ENCODE results near the gene PDGFD.

PDGFD gene

DNA sequence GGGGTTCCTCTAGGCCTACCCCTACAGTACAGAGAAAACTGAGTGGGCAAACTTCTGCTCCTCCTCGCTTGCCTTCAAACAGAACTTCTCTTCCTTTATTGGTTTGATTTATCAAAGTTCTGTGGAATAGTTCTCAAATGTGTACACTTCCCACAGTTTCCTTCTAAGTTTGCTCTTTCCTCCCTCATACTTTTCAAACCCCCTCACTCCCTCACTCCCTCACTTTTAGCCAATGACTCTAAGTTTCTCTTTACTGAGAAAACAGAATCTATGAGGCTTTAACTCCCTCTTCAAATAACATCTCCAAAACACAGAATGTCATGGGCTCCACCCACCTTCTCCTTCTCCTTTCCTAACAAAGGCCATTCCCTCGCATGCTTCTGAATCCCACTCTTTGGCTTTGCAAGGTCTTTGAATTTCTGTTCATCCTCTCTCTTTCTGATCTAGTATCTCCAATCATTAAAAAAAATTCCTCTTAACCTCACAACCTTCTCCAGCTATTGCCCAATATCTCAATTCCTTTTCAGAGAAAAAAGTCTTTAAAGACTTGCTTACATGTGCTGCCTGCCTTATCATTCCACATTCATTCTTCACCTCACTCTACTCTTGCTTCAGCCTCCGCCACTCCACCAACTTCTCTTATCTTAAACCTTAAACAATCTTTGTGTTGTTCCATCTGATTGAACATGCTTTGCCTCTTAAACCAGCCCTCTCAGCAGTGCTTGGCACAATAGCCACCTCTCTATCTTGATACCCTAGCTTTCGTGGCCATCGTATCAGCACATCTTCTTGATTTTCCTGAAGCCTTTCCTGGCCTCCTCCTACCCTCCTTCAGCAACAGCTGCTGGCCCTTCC, 70.3 kb downstream of the PDGFD start:
- no peak for DNase-seq (ENCODE audit: low spot score)

- DNase-seq (ENCODE audit: low spot score) = no peak
These were observed 71.2 kb downstream of the PDGFD start for GRCh38 chr11:104092744-104093143.

DNA sequence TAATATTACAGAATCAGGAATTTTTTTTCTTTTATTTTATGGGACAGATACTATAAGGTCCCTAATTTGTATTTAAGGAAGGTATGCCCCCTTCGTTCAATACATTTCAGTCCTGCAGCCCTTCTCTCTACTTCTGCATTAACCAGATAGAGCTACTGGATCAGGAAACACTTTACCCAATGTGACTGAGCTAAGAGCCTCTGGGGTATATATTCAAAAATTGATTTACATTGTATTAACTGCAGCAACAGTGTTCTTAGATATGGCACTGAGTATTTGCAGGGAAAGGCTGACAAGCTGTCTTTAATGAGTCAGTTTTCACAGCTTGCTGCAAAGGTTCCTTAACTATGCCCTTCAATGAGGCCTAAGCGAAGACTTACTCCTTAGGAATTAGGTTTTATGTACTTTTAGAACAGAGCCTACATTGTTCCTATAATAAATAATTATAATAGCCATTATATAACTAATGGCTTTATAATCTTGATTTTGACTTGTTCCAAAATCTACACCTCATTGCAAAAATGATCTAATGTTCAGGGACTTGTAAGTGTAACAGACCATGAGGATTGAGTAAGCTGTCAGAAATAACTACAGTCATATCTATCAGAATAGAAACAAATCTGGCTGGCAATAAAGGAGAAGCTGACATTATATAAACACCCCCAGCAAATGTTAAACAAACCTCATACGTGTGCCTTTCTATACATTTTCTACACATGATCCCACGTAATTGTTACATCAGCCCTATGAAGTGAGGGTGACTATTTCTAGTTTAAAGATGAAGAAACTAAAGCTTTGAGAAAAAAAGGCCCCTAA, 72.5 kb downstream of the PDGFD start:
- no peak for DNase-seq (ENCODE audit: low spot score)

GRCh38 chr11:104090767-104091166, 73.2 kb downstream of the PDGFD start:
- DNase-seq (ENCODE audit: low spot score) = no peak

GRCh38 chr11:104089481-104089880, 74.5 kb downstream of the PDGFD start:
- no peak for DNase-seq (ENCODE audit: low spot score)

- no peak for DNase-seq (ENCODE audit: low spot score)
These were observed 77.3 kb downstream of the PDGFD start for GRCh38 chr11:104086621-104087020.

- DNase-seq (ENCODE audit: low spot score) = no peak
These were observed 85.0 kb downstream of the PDGFD start for GRCh38 chr11:104078995-104079394.

DNA sequence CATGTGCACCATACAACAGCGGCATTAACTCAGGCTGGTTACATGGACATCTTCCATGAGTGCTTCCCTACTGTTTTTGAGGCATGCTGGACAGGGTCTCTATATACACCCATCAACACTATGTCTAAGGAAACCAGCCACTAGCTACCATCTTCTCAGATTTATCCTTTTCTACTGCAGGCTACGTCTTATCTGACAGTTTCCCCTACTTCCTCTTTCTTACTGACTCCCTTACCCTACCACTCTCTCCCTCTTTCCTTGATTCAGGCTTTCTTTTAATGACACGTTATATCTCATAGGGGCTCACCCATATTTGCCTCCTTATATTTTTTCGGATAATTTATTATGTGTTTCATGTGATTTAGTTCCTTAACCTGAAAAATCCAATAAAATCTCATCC, 85.7 kb downstream of the PDGFD start:
- no peak for DNase-seq (ENCODE audit: low spot score)

DNA sequence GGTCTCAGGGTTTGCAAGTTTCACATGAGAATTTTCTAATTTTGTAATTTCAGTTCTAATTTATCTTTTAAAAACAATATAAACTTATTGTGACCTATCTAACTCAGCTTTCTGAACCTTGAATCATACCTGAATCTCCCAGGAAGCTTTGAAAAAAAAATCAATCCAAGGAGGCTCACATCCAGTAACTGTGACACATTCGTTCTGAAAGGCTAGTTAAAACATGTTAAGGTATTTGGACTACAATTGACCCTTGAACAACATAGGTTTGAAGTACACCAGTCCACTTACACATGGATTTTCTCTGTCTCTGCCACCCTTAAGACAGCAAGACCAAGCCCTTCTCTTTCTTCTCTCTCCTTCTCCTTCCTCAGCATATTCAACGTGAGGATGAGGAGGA, 87.5 kb downstream of the PDGFD start:
- DNase-seq (ENCODE audit: low spot score) = no peak

- no peak for DNase-seq (ENCODE audit: low spot score)
These were observed 88.2 kb downstream of the PDGFD start for GRCh38 chr11:104075706-104076105.

DNA sequence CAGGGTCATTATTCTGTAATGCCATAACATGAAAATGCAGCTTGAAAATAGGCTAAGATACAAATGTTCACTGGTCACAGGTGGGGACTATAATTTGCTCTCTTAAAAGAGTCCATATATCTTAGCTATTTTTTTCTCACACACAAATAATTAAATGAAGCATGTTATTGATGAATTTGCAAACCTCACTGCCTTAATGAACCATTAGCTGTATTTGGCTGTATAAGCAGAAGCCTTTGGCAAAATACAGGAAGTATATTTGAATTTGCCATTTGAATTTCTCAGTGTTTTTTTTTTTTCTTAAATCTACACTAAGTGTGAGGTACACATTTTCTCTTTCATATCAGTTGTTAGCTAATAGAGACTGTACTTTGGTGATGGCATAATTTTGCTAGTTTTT, 88.9 kb downstream of the PDGFD start:
- DNase-seq (ENCODE audit: low spot score) = no peak

DNA sequence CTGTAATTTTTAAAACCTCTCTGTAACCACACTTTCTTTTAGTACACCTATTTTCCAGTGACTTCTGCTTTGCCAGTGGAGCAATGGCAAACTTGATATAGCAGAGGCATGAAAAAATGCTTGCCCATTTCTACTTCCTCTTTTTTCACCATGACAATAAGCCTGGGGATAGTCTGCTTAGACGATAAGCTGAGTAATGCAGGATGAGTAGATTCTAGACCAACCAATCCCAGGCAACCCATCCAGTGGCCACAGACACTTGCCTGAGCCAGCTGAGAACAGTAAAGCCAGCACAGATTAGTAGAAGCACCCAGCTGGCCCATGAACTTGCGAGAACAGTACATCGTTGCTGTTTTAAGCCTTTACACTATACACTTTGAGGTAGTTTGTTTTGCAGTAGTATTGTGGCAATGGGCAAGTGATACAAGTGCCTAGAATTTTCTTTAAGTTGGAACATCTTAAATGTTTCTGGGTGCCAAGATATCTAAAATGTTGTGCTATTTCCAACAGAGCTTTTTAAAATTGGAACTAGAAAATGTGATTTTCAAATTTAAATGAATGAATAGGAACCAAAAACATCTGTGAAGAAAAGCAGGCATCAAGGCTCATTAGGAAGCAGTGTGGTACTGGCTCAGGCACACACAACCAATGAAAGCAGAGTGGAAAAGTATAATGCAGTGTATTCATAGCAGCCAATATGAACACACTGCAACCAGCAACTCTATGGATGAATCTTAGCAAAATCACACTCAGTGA, 89.8 kb downstream of the PDGFD start:
- DNase-seq (ENCODE audit: low spot score) = no peak

DNA sequence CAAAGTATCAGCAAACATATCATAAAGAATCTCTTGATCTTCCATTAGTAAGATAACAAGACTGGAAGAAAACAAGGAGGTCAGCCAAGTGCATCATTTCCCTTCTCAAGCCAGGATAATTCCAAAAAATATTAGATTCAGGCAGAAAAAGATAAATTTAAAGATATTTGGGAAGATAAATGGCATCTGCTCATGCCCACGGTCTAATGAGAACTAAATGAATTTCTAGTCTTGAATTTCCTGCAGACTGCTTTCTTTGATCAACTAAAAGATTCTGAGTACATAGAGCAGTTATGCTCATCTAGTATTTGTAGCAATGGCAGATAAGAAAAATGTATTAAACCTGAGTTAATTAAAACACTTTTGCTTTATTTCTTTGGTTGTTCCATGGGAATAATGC, 96.4 kb downstream of the PDGFD start:
- DNase-seq (ENCODE audit: low spot score) = no peak

DNA sequence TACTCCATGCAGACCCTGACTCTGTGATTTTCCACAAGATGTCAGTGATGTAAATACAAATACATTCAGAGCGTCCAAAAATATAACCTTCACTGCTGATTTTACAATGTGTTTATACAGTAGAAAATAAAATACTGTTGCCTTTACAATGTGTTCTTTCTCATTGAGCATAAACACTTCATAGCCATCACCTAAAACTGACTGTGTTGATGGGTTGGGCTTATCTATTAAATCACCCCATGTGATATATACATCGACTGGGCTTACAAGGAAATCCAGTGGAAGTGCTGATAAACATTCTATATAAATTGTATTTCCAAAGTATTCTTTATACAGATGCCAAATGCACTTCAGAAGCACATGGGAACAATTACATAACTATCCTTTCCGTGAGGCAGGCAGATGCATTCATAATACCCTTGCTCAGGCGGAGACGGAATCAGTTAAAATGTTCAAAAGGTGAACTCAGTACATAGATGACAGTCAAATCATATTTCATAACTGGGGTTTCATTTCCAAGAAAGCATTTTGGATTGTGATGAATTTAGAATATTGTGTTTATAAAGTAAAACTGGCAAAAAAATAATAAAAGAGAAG, 99.8 kb downstream of the PDGFD start:
- DNase-seq (ENCODE audit: low spot score) = no peak

DNA sequence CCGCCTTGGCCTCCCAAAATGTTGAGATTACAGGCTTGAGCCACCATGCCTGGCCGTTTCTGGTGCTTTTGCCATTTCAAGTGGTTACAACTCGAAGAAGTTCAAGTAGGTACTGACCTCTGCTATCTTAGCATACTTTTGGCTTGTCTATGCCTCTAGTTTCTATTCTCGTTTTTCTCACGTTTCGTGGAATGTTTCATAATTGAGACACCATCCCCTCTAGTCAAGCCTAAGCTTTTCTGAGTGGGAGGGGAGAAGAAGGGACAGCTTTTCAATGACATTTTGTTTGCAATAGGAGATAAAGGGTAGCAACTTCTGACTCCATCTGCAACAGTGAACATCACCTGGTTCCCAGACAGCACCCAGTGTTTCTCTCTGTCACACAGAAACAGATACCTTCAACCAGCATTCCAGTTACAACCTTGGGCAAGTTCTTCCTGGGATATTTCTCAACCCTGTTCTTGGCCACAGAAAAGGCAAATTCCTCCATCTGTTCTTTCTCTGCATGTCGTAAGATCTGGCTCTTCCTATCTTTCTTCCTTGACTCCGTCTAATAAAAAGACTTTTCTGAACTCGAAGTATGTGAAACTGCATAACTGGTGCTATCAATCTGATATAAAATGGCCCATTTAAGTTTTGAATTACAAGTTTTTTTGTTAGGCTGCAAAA, 102.0 kb downstream of the PDGFD start:
- no peak for DNase-seq (ENCODE audit: low spot score)

- DNase-seq (ENCODE audit: low spot score) = no peak
These were observed 103.1 kb downstream of the PDGFD start for GRCh38 chr11:104060820-104061219.

GRCh38 chr11:104060004-104060794, 103.7 kb downstream of the PDGFD start:
- DNase-seq (ENCODE audit: low spot score) = no peak

- no peak for DNase-seq (ENCODE audit: low spot score)
These were observed 105.3 kb downstream of the PDGFD start for GRCh38 chr11:104058680-104059079.

- DNase-seq (ENCODE audit: low spot score) = no peak
These were observed 106.0 kb downstream of the PDGFD start for GRCh38 chr11:104057908-104058307.

DNA sequence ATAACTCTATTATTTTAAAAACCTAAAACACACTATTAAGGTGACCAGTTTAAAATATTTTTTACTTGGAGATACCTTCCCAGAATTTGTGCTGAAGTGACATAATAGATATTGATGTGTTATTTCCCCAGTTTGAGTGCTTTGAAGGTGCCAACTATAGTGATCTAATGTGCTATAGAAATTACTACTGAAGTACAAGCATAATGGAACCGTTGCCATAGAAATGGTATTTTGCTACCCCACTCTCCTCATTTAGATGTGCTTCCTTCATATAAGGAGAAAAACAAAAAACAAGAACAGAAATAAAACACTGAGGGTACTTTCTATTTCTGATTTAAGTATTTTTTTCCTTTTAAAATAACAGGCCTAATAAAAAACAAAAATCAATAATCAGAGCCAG, 108.4 kb downstream of the PDGFD start:
- DNase-seq (ENCODE audit: low spot score) = no peak
